ENCODE results near the gene CACNB4.
"Not testable (repeated sequence)": the region's sequence is repeated elsewhere in the genome, so short reads cannot be mapped to it uniquely, and the experiment has no call there.

CACNB4 gene

GRCh38 chr2:152090726-152091125 is 8.1 kb downstream of the CACNB4 start:
- H3K36me3 ChIP-seq (ENCODE audit: control insufficient read depth in 5 of 5, insufficient read depth in 5 of 5, low read length in 5 of 5), result not testable (repeated sequence)

GRCh38 chr2:152089238-152089637 is 9.6 kb downstream of the CACNB4 start:
- no peaks in the 10 kb centered on the region for H3K9me3 ChIP-seq (ENCODE audit: control insufficient read depth in 5 of 5, low read length in 5 of 5)
- no peak overlapping the region for H3K4me3 ChIP-seq (ENCODE audit: low read depth in 1 of 5, low read length in 5 of 5)
- H3K27me3 ChIP-seq (ENCODE audit: control insufficient read depth in 5 of 5, insufficient read depth in 4 of 5, low read length in 5 of 5), result no peaks in the 10 kb centered on the region
- no peak overlapping the region for H3K27ac ChIP-seq (ENCODE audit: low read depth, low read length)
- H3K36me3 ChIP-seq (ENCODE audit: control insufficient read depth in 5 of 5, insufficient read depth in 5 of 5, low read length in 5 of 5), result no peaks in the 10 kb centered on the region
- H3K4me1 ChIP-seq (ENCODE audit: control insufficient read depth in 5 of 5, insufficient read depth in 5 of 5, low read length in 5 of 5), result peaks cover 0 to 10% (median 3%) of the 10 kb centered on the region in 5 donors
- H3K9ac ChIP-seq (ENCODE audit: low read length in 5 of 5), result no peak overlapping the region

More at GRCh38 chr2:152090726-152091125, 8.1 kb downstream of the CACNB4 start:
- H3K27ac ChIP-seq (ENCODE audit: low read depth, low read length); H3K9ac ChIP-seq (ENCODE audit: low read length in 5 of 5); H3K4me1 ChIP-seq (ENCODE audit: control insufficient read depth in 5 of 5, insufficient read depth in 5 of 5, low read length in 5 of 5); H3K4me3 ChIP-seq (ENCODE audit: low read depth in 1 of 5, low read length in 5 of 5); H3K9me3 ChIP-seq (ENCODE audit: control insufficient read depth in 5 of 5, low read length in 5 of 5); H3K27me3 ChIP-seq (ENCODE audit: control insufficient read depth in 5 of 5, insufficient read depth in 4 of 5, low read length in 5 of 5): not testable (repeated sequence)

- H3K36me3 ChIP-seq (ENCODE audit: control insufficient read depth in 5 of 5, insufficient read depth in 5 of 5, low read length in 5 of 5), result no peaks in the 10 kb centered on the region
- H3K9me3 ChIP-seq (ENCODE audit: control insufficient read depth in 5 of 5, low read length in 5 of 5), result no peaks in the 10 kb centered on the region
- peaks cover 0 to 14% (median 3%) of the 10 kb centered on the region in 5 donors for H3K4me1 ChIP-seq (ENCODE audit: control insufficient read depth in 5 of 5, insufficient read depth in 5 of 5, low read length in 5 of 5)
- H3K4me3 ChIP-seq (ENCODE audit: low read depth in 1 of 5, low read length in 5 of 5), result no peak overlapping the region
- H3K27me3 ChIP-seq (ENCODE audit: control insufficient read depth in 5 of 5, insufficient read depth in 4 of 5, low read length in 5 of 5), result no peaks in the 10 kb centered on the region
- H3K27ac ChIP-seq (ENCODE audit: low read depth, low read length), result no peak overlapping the region
- H3K9ac ChIP-seq (ENCODE audit: low read length in 5 of 5), result no peak overlapping the region
These were observed 10.8 kb downstream of the CACNB4 start for GRCh38 chr2:152088006-152088405.

- no peaks in the 10 kb centered on the region for H3K9me3 ChIP-seq (ENCODE audit: control insufficient read depth in 5 of 5, low read length in 5 of 5)
- peaks cover 0 to 14% (median 3%) of the 10 kb centered on the region in 5 donors for H3K4me1 ChIP-seq (ENCODE audit: control insufficient read depth in 5 of 5, insufficient read depth in 5 of 5, low read length in 5 of 5)
- H3K27ac ChIP-seq (ENCODE audit: low read depth, low read length), result no peak overlapping the region
- no peaks in the 10 kb centered on the region for H3K27me3 ChIP-seq (ENCODE audit: control insufficient read depth in 5 of 5, insufficient read depth in 4 of 5, low read length in 5 of 5)
- H3K9ac ChIP-seq (ENCODE audit: low read length in 5 of 5), result no peak overlapping the region
- H3K36me3 ChIP-seq (ENCODE audit: control insufficient read depth in 5 of 5, insufficient read depth in 5 of 5, low read length in 5 of 5), result no peaks in the 10 kb centered on the region
- H3K4me3 ChIP-seq (ENCODE audit: low read depth in 1 of 5, low read length in 5 of 5), result no peak overlapping the region
These were observed 12.6 kb downstream of the CACNB4 start for GRCh38 chr2:152086231-152086630.

- Histone ChIP-seq H3K4me1 (ENCODE audit: control insufficient read depth in 5 of 5, insufficient read depth in 5 of 5, low read length in 5 of 5) (peaks cover 0 to 6% (median 0%) of the 10 kb centered on the region in 5 donors), H3K4me3 (ENCODE audit: low read depth in 1 of 5, low read length in 5 of 5) (no peak overlapping the region), H3K27ac (ENCODE audit: low read depth, low read length) (no peak overlapping the region), H3K9ac (ENCODE audit: low read length in 5 of 5) (no peak overlapping the region), H3K9me3 (ENCODE audit: control insufficient read depth in 5 of 5, low read length in 5 of 5) (no peaks in the 10 kb centered on the region), H3K36me3 (ENCODE audit: control insufficient read depth in 5 of 5, insufficient read depth in 5 of 5, low read length in 5 of 5) (no peaks in the 10 kb centered on the region), H3K27me3 (ENCODE audit: control insufficient read depth in 5 of 5, insufficient read depth in 4 of 5, low read length in 5 of 5) (no peaks in the 10 kb centered on the region)
These were observed 14.8 kb downstream of the CACNB4 start for GRCh38 chr2:152084076-152084475.

- no peak overlapping the region for H3K27ac ChIP-seq (ENCODE audit: low read depth, low read length)
- no peaks in the 10 kb centered on the region for H3K36me3 ChIP-seq (ENCODE audit: control insufficient read depth in 5 of 5, insufficient read depth in 5 of 5, low read length in 5 of 5)
These were observed 15.5 kb downstream of the CACNB4 start for GRCh38 chr2:152083202-152083875.

GRCh38 chr2:152078662-152079061 is 20.2 kb downstream of the CACNB4 start:
- Histone ChIP-seq H3K9ac (ENCODE audit: low read length in 5 of 5) (no peak overlapping the region), H3K27ac (ENCODE audit: low read depth, low read length) (no peak overlapping the region), H3K4me3 (ENCODE audit: low read depth in 1 of 5, low read length in 5 of 5) (no peak overlapping the region), H3K9me3 (ENCODE audit: control insufficient read depth in 5 of 5, low read length in 5 of 5) (no peaks in the 10 kb centered on the region), H3K36me3 (ENCODE audit: control insufficient read depth in 5 of 5, insufficient read depth in 5 of 5, low read length in 5 of 5) (no peaks in the 10 kb centered on the region), H3K27me3 (ENCODE audit: control insufficient read depth in 5 of 5, insufficient read depth in 4 of 5, low read length in 5 of 5) (no peaks in the 10 kb centered on the region), H3K4me1 (ENCODE audit: control insufficient read depth in 5 of 5, insufficient read depth in 5 of 5, low read length in 5 of 5) (peaks cover 0 to 4% (median 3%) of the 10 kb centered on the region in 5 donors)

More at GRCh38 chr2:152083202-152083875, 15.5 kb downstream of the CACNB4 start:
- H3K4me1 ChIP-seq (ENCODE audit: control insufficient read depth in 5 of 5, insufficient read depth in 5 of 5, low read length in 5 of 5), result peaks cover 0 to 4% (median 0%) of the 10 kb centered on the region in 5 donors
- H3K27me3 ChIP-seq (ENCODE audit: control insufficient read depth in 5 of 5, insufficient read depth in 4 of 5, low read length in 5 of 5), result no peaks in the 10 kb centered on the region
- no peaks in the 10 kb centered on the region for H3K9me3 ChIP-seq (ENCODE audit: control insufficient read depth in 5 of 5, low read length in 5 of 5)
- H3K4me3 ChIP-seq (ENCODE audit: low read depth in 1 of 5, low read length in 5 of 5), result no peak overlapping the region
- H3K9ac ChIP-seq (ENCODE audit: low read length in 5 of 5), result no peak overlapping the region

GRCh38 chr2:152078023-152078422 is 20.8 kb downstream of the CACNB4 start:
- no peaks in the 10 kb centered on the region for H3K27me3 ChIP-seq (ENCODE audit: control insufficient read depth in 5 of 5, insufficient read depth in 4 of 5, low read length in 5 of 5)
- peaks cover 0 to 4% (median 2%) of the 10 kb centered on the region in 5 donors for H3K4me1 ChIP-seq (ENCODE audit: control insufficient read depth in 5 of 5, insufficient read depth in 5 of 5, low read length in 5 of 5)
- H3K27ac ChIP-seq (ENCODE audit: low read depth, low read length), result no peak overlapping the region
- no peaks in the 10 kb centered on the region for H3K9me3 ChIP-seq (ENCODE audit: control insufficient read depth in 5 of 5, low read length in 5 of 5)
- no peak overlapping the region for H3K4me3 ChIP-seq (ENCODE audit: low read depth in 1 of 5, low read length in 5 of 5)
- H3K36me3 ChIP-seq (ENCODE audit: control insufficient read depth in 5 of 5, insufficient read depth in 5 of 5, low read length in 5 of 5), result no peaks in the 10 kb centered on the region
- no peak overlapping the region for H3K9ac ChIP-seq (ENCODE audit: low read length in 5 of 5)

GRCh38 chr2:152075461-152076050 is 23.3 kb downstream of the CACNB4 start:
- Histone ChIP-seq H3K27ac (ENCODE audit: low read depth, low read length) (no peak overlapping the region), H3K36me3 (ENCODE audit: control insufficient read depth in 5 of 5, insufficient read depth in 5 of 5, low read length in 5 of 5) (no peaks in the 10 kb centered on the region), H3K9ac (ENCODE audit: low read length in 5 of 5) (no peak overlapping the region)

GRCh38 chr2:152072011-152072410 is 26.8 kb downstream of the CACNB4 start:
- Histone ChIP-seq H3K9ac (ENCODE audit: low read length in 5 of 5) (no peak overlapping the region), H3K4me1 (ENCODE audit: control insufficient read depth in 5 of 5, insufficient read depth in 5 of 5, low read length in 5 of 5) (peaks cover 0 to 4% (median 2%) of the 10 kb centered on the region in 5 donors), H3K27me3 (ENCODE audit: control insufficient read depth in 5 of 5, insufficient read depth in 4 of 5, low read length in 5 of 5) (no peaks in the 10 kb centered on the region), H3K36me3 (ENCODE audit: control insufficient read depth in 5 of 5, insufficient read depth in 5 of 5, low read length in 5 of 5) (no peaks in the 10 kb centered on the region), H3K27ac (ENCODE audit: low read depth, low read length) (no peak overlapping the region), H3K9me3 (ENCODE audit: control insufficient read depth in 5 of 5, low read length in 5 of 5) (no peaks in the 10 kb centered on the region), H3K4me3 (ENCODE audit: low read depth in 1 of 5, low read length in 5 of 5) (no peak overlapping the region)

More at GRCh38 chr2:152075461-152076050, 23.3 kb downstream of the CACNB4 start:
- H3K27me3 ChIP-seq (ENCODE audit: control insufficient read depth in 5 of 5, insufficient read depth in 4 of 5, low read length in 5 of 5), result no peaks in the 10 kb centered on the region
- H3K4me3 ChIP-seq (ENCODE audit: low read depth in 1 of 5, low read length in 5 of 5), result no peak overlapping the region
- no peaks in the 10 kb centered on the region for H3K9me3 ChIP-seq (ENCODE audit: control insufficient read depth in 5 of 5, low read length in 5 of 5)
- peaks cover 0 to 4% (median 2%) of the 10 kb centered on the region in 5 donors for H3K4me1 ChIP-seq (ENCODE audit: control insufficient read depth in 5 of 5, insufficient read depth in 5 of 5, low read length in 5 of 5)

Data from subcutaneous abdominal adipose tissue (tissue), 5 donors.